ENCODE results near the gene IMMP2L.

The IMMP2L gene

GRCh38 chr7:111010798-111011197 is 551.5 kb downstream of the IMMP2L start:
- H3K4me3 ChIP-seq (replicated peaks; ENCODE audit: low read depth, low read length) = no peak overlapping the region
- no peak for DNase-seq (ENCODE audit: low read depth)
- no peak for TF ChIP-seq CTCF (IDR thresholded peaks at IDR 0.05; ENCODE audit: low read length, missing control alignments)

GRCh38 chr7:111009526-111010040 is 552.7 kb downstream of the IMMP2L start:
- TF ChIP-seq CTCF (IDR thresholded peaks at IDR 0.05; ENCODE audit: low read length, missing control alignments) = no peak
- H3K4me3 ChIP-seq (replicated peaks; ENCODE audit: low read depth, low read length) = no peak overlapping the region
- no peak for DNase-seq (ENCODE audit: low read depth)

GRCh38 chr7:111006691-111007090 is 555.6 kb downstream of the IMMP2L start:
- peak; percentile 33 for DNase-seq (ENCODE audit: low read depth)
- no peak for TF ChIP-seq CTCF (IDR thresholded peaks at IDR 0.05; ENCODE audit: low read length, missing control alignments)
- H3K4me3 ChIP-seq (replicated peaks; ENCODE audit: low read depth, low read length) = no peak overlapping the region

- DNase-seq (ENCODE audit: low read depth) = no peak
- no peak overlapping the region for H3K4me3 ChIP-seq (replicated peaks; ENCODE audit: low read depth, low read length)
- no peak for TF ChIP-seq CTCF (IDR thresholded peaks at IDR 0.05; ENCODE audit: low read length, missing control alignments)
Measured at GRCh38 chr7:111006040-111006439, 556.3 kb downstream of the IMMP2L start.

- DNase-seq (ENCODE audit: low read depth) = no peak
- H3K4me3 ChIP-seq (replicated peaks; ENCODE audit: low read depth, low read length) = no peak overlapping the region
- TF ChIP-seq CTCF (IDR thresholded peaks at IDR 0.05; ENCODE audit: low read length, missing control alignments) = no peak
Measured at GRCh38 chr7:111005445-111005844, 556.8 kb downstream of the IMMP2L start.

- DNase-seq (ENCODE audit: low read depth) = no peak
- no peak for TF ChIP-seq CTCF (IDR thresholded peaks at IDR 0.05; ENCODE audit: low read length, missing control alignments)
- no peak overlapping the region for H3K4me3 ChIP-seq (replicated peaks; ENCODE audit: low read depth, low read length)
Measured at GRCh38 chr7:111004310-111004901, 557.9 kb downstream of the IMMP2L start.

- no peak overlapping the region for H3K4me3 ChIP-seq (replicated peaks; ENCODE audit: low read depth, low read length)
- TF ChIP-seq CTCF (IDR thresholded peaks at IDR 0.05; ENCODE audit: low read length, missing control alignments) = no peak
- no peak for DNase-seq (ENCODE audit: low read depth)
Measured at GRCh38 chr7:111003883-111004282, 558.4 kb downstream of the IMMP2L start.

Measured in fibroblast of pulmonary artery (primary cell).